K562 (cell line): ENCODE results near the gene FNDC1. TPM values are rescaled to one million over a fixed set of nuclear protein-coding genes. Genes with fewer than 3 reads are reported as not detected.

Experiments used
- ATAC-seq: fragments of 200-7000 bp; cut with Tn5 transposase; 3 replicates; pipeline ENCODE4 v1.9.1; 2020; ENCODE audit warnings: moderate library complexity
- BruUV-seq: library from RNA; stranded (reverse); fragments of 400-500 nt; replicated peaks from 2 replicates; lab custom pipeline; 2021; lab: Mats Ljungman, UMichigan
- CTCF ChIA-PET: fragments of 300-600 bp; formaldehyde crosslinking; extraction: SDS; loops from one replicate; lab custom pipeline; 2021; ENCODE audit warnings: low intra/inter-chr PET ratio; lab: Yijun Ruan, JAX
- POLR2A ChIA-PET: fragments of 300-600, 350-650 bp; sonication (Branson Sonifier 250); formaldehyde crosslinking; extraction: SDS; loops from one replicate; lab custom pipeline; 2021; ENCODE audit warnings: antibody characterized with exemption, inconsistent platforms; lab: Yijun Ruan, JAX
- DNase-seq, 4 experiments: peaks; one replicate each; pipeline versions ENCODE4 v3.0.0 to v3.0.0-alpha.2; 2011 to 2018; ENCODE audit warnings: low spot score in 3 of 4, mixed read lengths in 3 of 4; ENCODE audit errors: extremely low read depth in 1 of 4
- FAIRE-seq: peaks from 2 replicates; lab custom pipeline; 2011; peaks lifted over from hg19 to GRCh38; lab: Jason Lieb, UNC
- H2AFZ ChIP-seq: 2 replicates; pipeline ENCODE4 v1.6.0; 2011; ENCODE audit warnings: low read depth, low read length, control low read depth, inconsistent platforms
- H3K27ac ChIP-seq: fragments of 200-600 bp; 3 replicates; pipeline ENCODE4 v1.8.0; 2011; ENCODE audit warnings: low read depth, mild to moderate bottlenecking, control low read depth, inconsistent platforms, low read length, moderate library complexity, mixed read lengths; ENCODE audit errors: extremely low read depth
- H3K27me3 ChIP-seq, 2 experiments: fragments of 300-600 bp in 1 of 2; 2 replicates in 1 of 2; 3 replicates in 1 of 2; pipeline versions ENCODE4 v1.6.0 to v1.8.0; 2011; ENCODE audit warnings: inconsistent platforms in 2 of 2, low read length in 2 of 2, mild to moderate bottlenecking in 1 of 2, mixed read lengths in 1 of 2, moderate library complexity in 1 of 2; ENCODE audit not compliant: control insufficient read depth in 2 of 2, insufficient read depth in 2 of 2
- H3K36me3 ChIP-seq: fragments of 300-600 bp; 3 replicates; pipeline ENCODE4 v1.8.0; 2011; ENCODE audit warnings: mild to moderate bottlenecking, low read length, inconsistent platforms; ENCODE audit not compliant: control insufficient read depth, insufficient read depth
- H3K4me1 ChIP-seq, 2 experiments: fragments of 200-600 bp in 1 of 2; replicated peaks in 1 of 2; 2 replicates in 1 of 2; 3 replicates in 1 of 2; pipeline versions ENCODE4 v1.5.1 to v1.8.0; 2011; ENCODE audit warnings: inconsistent platforms in 2 of 2, low read length in 2 of 2, mild to moderate bottlenecking in 1 of 2, mixed read lengths in 1 of 2, moderate library complexity in 1 of 2; ENCODE audit not compliant: control insufficient read depth in 2 of 2, insufficient read depth in 2 of 2
- H3K4me2 ChIP-seq: 2 replicates; pipeline ENCODE4 v1.6.1; 2011; ENCODE audit warnings: low read length, control low read depth, inconsistent platforms, mixed read lengths; ENCODE audit not compliant: insufficient read depth
- H3K4me3 ChIP-seq: fragments of 200-600 bp; sonication (generic), shearing (Covaris generic); 2 replicates; pipeline ENCODE4 v1.5.1; 2016; ENCODE audit warnings: control low read depth, inconsistent platforms
- H3K79me2 ChIP-seq: fragments of 200-600 bp; 3 replicates; pipeline ENCODE4 v1.8.0; 2011; ENCODE audit warnings: low read length, inconsistent platforms; ENCODE audit not compliant: control insufficient read depth, insufficient read depth
- H3K9ac ChIP-seq, 2 experiments: 2 replicates each; pipeline versions ENCODE4 v1.6.0 to v1.6.1; 2011; ENCODE audit warnings: low read depth in 2 of 2, low read length in 2 of 2, control low read depth in 1 of 2, inconsistent platforms in 1 of 2, mild to moderate bottlenecking in 1 of 2, mixed read lengths in 1 of 2; ENCODE audit not compliant: insufficient read depth in 1 of 2
- H3K9me1 ChIP-seq: one replicate; pipeline ENCODE4 v1.6.0; 2011; ENCODE audit warnings: inconsistent platforms, mild to moderate bottlenecking, low read length, moderate library complexity; ENCODE audit not compliant: control insufficient read depth, insufficient read depth
- H3K9me3 ChIP-seq: replicated peaks from 2 replicates; pipeline ENCODE4 v1.5.1; 2011; ENCODE audit warnings: low read depth, low read length, inconsistent platforms; ENCODE audit not compliant: control insufficient read depth, insufficient read depth
- H4K20me1 ChIP-seq: replicated peaks from 2 replicates; pipeline ENCODE4 v1.6.1; 2011; ENCODE audit warnings: low read length, inconsistent platforms, mixed read lengths; ENCODE audit not compliant: control insufficient read depth, insufficient read depth
- CTCF ChIP-seq, 3 experiments: IDR thresholded peaks in 2 of 3; conservative IDR thresholded peaks in 1 of 3; 2 replicates each; pipeline ENCODE4 v1.5.1; 2011 to 2012; ENCODE audit warnings: low read length in 3 of 3, mild to moderate bottlenecking in 3 of 3, control low read depth in 2 of 3, improper control_type of control experiment in 1 of 3, inconsistent platforms in 1 of 3, low read depth in 1 of 3, mixed read lengths in 1 of 3, moderate library complexity in 1 of 3; ENCODE audit not compliant: insufficient read depth in 2 of 3
- THRAP3 ChIP-seq: fragments of 450-650 bp; IDR thresholded peaks from 2 replicates; pipeline ENCODE4 v1.6.1; 2016; ENCODE audit warnings: mild to moderate bottlenecking, inconsistent platforms, borderline replicate concordance
- WGBS: fragments of 100-300 bp; shearing (Covaris generic); methylation state at CpG from one replicate; pipeline ENCODE4 v1.1.6; 2016; ENCODE audit warnings: low coverage, mixed read lengths; ENCODE audit not compliant: insufficient coverage; ENCODE audit errors: missing lambda C conversion rate; 5-methylcytosine and 5-hydroxymethylcytosine counted together
- in situ Hi-C: fragments of 300-500 bp; cut with MboI; formaldehyde crosslinking; loops from 4 replicates; pipeline ENCODE4 v1.15.0; 2018; ENCODE audit warnings: inconsistent platforms, mixed read lengths
- intact Hi-C: fragments of 100-400 bp; cut with micrococcal nuclease; formaldehyde crosslinking; loops from 2 replicates; pipeline ENCODE4 v1.14.2; 2022
- polyA plus RNA-seq, 8 experiments: library from polyadenylated mRNA; depleted of rRNA in 4 of 8; stranded (reverse) in 5 of 8; unstranded in 3 of 8; fragments of >200 nt; fragmentation: Nextera tagmentation in 2 of 8; fragmentation: Illumina TruSeq in 1 of 8; extraction: Ambion mirVana in 2 of 8; extraction: Trizol in 1 of 8; gene quantifications; 2 replicates each; pipeline versions ENCODE4 v1.2.1 to v1.2.3, GENCODE V29; 2011 to 2014; ENCODE audit warnings: inconsistent platforms in 1 of 8, missing spikeins in 1 of 8
- total RNA-seq, 7 experiments: library from RNA; depleted of rRNA in 6 of 7; stranded (reverse); fragments of >200 nt in 6 of 7; fragmentation: Illumina TruSeq in 2 of 7; extraction: Trizol in 2 of 7; gene quantifications; 2 replicates each; pipeline versions ENCODE4 v1.2.1 to v1.2.3, GENCODE V29; 2011 to 2021; ENCODE audit warnings: low replicate concordance in 1 of 7

Gene FNDC1
- total and polyA plus RNA-seq, 9 of the 15 experiments (the other 6 are each of a cell fraction or from before 2014, with no cell fraction given): not detected

GRCh38 chr6:159125014-159125609 is 44.1 kb upstream of the FNDC1 start:
- H3K4me1 ChIP-seq: peaks cover 0 to 6% of the 10 kb centered on the region in 2 experiments; a peak in 1 of 5 replicates
- ChIA-PET CTCF (no interaction called here), POLR2A (no interaction called here)
- in situ Hi-C loops (no loop called here), intact Hi-C loops (no loop called here)
- H3K4me3 ChIP-seq: no peak overlapping the region
- no peak for ATAC-seq
- H3K27ac ChIP-seq: no peak overlapping the region
- DNase-seq: no peak
- H4K20me1 ChIP-seq: no peaks in the 10 kb centered on the region
- no peak overlapping the region for H3K9ac ChIP-seq
- H3K9me1 ChIP-seq: no peaks in the 10 kb centered on the region
- TF ChIP-seq CTCF (IDR thresholded peaks at IDR 0.05 in 2 of 3, conservative IDR thresholded peaks at IDR 0.05 in 1 of 3; ENCODE audit: insufficient read depth in 2 of 3, low read depth in 1 of 3, low read length in 3 of 3): peak in 2 of 3 experiments; percentile 29 to 31; a peak in 3 of 6 replicates
- TF ChIP-seq THRAP3: no peak
- H3K36me3 ChIP-seq: no peaks in the 10 kb centered on the region
- under 1% methylated on average over 5 of the region's 5 CpGs for WGBS
- no peaks in the 10 kb centered on the region for H3K79me2 ChIP-seq
- no peak overlapping the region for H3K4me2 ChIP-seq
- no peaks in the 10 kb centered on the region for H3K9me3 ChIP-seq
- H3K27me3 ChIP-seq: peaks cover 40 to 51% of the 10 kb centered on the region in 2 experiments
- no peak for FAIRE-seq
- BruUV-seq: no TSS peak
- H2AFZ ChIP-seq: no peak overlapping the region
